Gastroesophageal sphincter (tissue), 3 donors: ENCODE results near the gene STH.
"Not testable (repeated sequence)": the region's sequence is repeated elsewhere in the genome, so short reads cannot be mapped to it uniquely, and the experiment has no call there.

Source experiments
- EP300 ChIP-seq: sonication (generic); formaldehyde crosslinking; IDR thresholded peaks from one replicate; pipeline ENCODE4 v1.6.1; 2017; ENCODE audit warnings: antibody characterized with exemption, mild to moderate bottlenecking
- POLR2A ChIP-seq, 2 donors: fragments of 450-650 bp; IDR thresholded peaks; one replicate each; pipeline ENCODE4 v1.6.1; 2017; ENCODE audit warnings: antibody characterized with exemption in 2 of 2, mild to moderate bottlenecking in 2 of 2, moderate library complexity in 1 of 2
- POLR2AphosphoS5 ChIP-seq: sonication (generic); formaldehyde crosslinking; IDR thresholded peaks from one replicate; pipeline ENCODE4 v1.6.1; 2017; ENCODE audit warnings: antibody characterized with exemption
- TF ChIP-seq, protein P1 (sequence below), 4 experiments: fragments of 200-600 bp in 2 of 4; fragments of 450-650 bp in 2 of 4; sonication (generic) in 1 of 4; IDR thresholded peaks; one replicate each; pipeline ENCODE4 v1.5.1; 2017 to 2019; ENCODE audit warnings: antibody characterized with exemption in 4 of 4, mild to moderate bottlenecking in 2 of 4, moderate library complexity in 2 of 4

DNA sequence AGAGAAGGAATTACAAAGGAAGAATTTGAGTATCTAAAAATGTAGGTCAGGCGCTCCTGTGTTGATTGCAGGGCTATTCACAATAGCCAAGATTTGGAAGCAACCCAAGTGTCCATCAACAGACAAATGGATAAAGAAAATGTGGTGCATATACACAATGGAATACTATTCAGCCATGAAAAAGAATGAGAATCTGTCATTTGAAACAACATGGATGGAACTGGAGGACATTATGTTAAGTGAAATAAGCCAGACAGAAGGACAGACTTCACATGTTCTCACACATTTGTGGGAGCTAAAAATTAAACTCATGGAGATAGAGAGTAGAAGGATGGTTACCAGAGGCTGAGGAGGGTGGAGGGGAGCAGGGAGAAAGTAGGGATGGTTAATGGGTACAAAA lies 7.0 kb downstream of the STH start:
- TF ChIP-seq POLR2A (IDR thresholded peaks at IDR 0.05); EP300; POLR2AphosphoS5: not testable (repeated sequence)
- TF ChIP-seq, protein P1, sequence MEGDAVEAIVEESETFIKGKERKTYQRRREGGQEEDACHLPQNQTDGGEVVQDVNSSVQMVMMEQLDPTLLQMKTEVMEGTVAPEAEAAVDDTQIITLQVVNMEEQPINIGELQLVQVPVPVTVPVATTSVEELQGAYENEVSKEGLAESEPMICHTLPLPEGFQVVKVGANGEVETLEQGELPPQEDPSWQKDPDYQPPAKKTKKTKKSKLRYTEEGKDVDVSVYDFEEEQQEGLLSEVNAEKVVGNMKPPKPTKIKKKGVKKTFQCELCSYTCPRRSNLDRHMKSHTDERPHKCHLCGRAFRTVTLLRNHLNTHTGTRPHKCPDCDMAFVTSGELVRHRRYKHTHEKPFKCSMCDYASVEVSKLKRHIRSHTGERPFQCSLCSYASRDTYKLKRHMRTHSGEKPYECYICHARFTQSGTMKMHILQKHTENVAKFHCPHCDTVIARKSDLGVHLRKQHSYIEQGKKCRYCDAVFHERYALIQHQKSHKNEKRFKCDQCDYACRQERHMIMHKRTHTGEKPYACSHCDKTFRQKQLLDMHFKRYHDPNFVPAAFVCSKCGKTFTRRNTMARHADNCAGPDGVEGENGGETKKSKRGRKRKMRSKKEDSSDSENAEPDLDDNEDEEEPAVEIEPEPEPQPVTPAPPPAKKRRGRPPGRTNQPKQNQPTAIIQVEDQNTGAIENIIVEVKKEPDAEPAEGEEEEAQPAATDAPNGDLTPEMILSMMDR (IDR thresholded peaks at IDR 0.05) = not testable (repeated sequence)
